Ascending aorta (tissue), 2 donors: Measurements from ENCODE around the gene SKI. TPM values are rescaled to one million over a fixed set of nuclear protein-coding genes. Genes with fewer than 3 reads are reported as not detected.

ENCODE experiments used
- DNase-seq, 2 donors: peaks; one replicate each; pipeline ENCODE4 v3.0.0-alpha.2; 2019; ENCODE audit warnings: low spot score in 2 of 2
- H3K27ac ChIP-seq, 2 donors: fragments of 200-600 bp; sonication (generic); one replicate each; pipeline ENCODE4 v1.5.1; 2016 to 2017; ENCODE audit warnings: mild to moderate bottlenecking in 1 of 2
- H3K27me3 ChIP-seq: fragments of 200-600 bp; sonication (generic); one replicate; pipeline ENCODE4 v1.5.1; 2017
- H3K36me3 ChIP-seq, 2 donors: fragments of 200-600 bp; sonication (generic); one replicate each; pipeline ENCODE4 v1.5.1; 2016
- H3K4me1 ChIP-seq, 2 donors: fragments of 200-600 bp; sonication (generic); one replicate each; pipeline ENCODE4 v1.5.1; 2016 to 2017; ENCODE audit warnings: mild to moderate bottlenecking in 1 of 2
- H3K4me3 ChIP-seq, 2 donors: fragments of 200-600 bp; sonication (generic); one replicate each; pipeline ENCODE4 v1.5.1; 2016 to 2017; ENCODE audit warnings: mild to moderate bottlenecking in 1 of 2
- H3K9me3 ChIP-seq, 2 donors: fragments of 200-600 bp; sonication (generic); one replicate each; pipeline ENCODE4 v1.5.1; 2016
- intact Hi-C: fragments of 100-400 bp; cut with DNase I; formaldehyde crosslinking; loops from one replicate; pipeline ENCODE4 v1.15.1; 2023
- total RNA-seq: library from RNA; depleted of rRNA; stranded (reverse); fragments of >200 nt; gene quantifications from one replicate; pipeline ENCODE4 v1.1.0, GENCODE V29; 2016
- TF ChIP-seq, protein P1 (sequence below), 3 experiments: fragments of 200-600 bp in 2 of 3; fragments of 450-650 bp in 1 of 3; sonication (generic) in 2 of 3; IDR thresholded peaks; one replicate each; pipeline ENCODE4 v1.5.1; 2016 to 2019; ENCODE audit warnings: antibody characterized with exemption in 3 of 3, mild to moderate bottlenecking in 1 of 3, moderate library complexity in 1 of 3

The SKI gene
- total RNA-seq, 1 donor from 2014 or later: 139 TPM

DNA sequence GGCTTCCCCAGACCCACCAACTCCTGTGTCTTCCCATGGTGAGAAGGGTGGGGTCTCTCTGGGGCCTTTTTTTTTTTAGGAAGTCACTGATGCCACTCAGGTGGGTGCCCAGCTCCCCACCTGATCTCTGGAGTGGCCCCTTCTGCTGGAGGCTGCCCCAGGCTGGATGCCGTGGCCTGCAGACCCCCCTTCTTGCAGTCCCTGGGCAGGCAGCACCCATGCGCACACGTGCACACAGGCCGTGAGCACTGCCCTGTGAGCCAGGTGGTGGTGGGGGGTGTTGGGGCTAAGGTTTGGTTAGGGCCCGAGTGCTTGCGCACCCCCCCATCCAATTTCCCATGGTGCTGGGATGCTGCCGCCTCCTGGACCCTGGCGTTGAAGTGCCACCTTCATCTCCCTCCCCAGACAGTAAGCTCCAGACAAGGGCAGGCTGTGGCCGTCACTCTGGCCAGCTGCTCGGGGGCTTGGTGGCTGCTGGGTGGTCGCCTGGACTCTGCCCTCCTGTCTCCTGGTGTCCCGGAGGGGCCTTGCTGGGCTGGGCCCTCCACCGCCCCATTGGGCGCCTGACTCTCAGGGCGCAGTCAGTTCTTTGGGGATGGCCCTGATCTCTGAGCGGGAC is 50.6 kb downstream of the SKI start:
- Histone ChIP-seq H3K9me3 (no peaks in the 10 kb centered on the region), H3K36me3 (peaks cover 3 to 11% of the 10 kb centered on the region in 2 donors), H3K4me1 (peaks cover 34 to 77% of the 10 kb centered on the region in 2 donors), H3K27me3 (no peaks in the 10 kb centered on the region), H3K27ac (peak overlapping the region; percentile 72 to 86), H3K4me3 (peak overlapping the region in 1 of 2 donors; percentile 43)
- intact Hi-C loops: loop anchor here (5.0 kb wide), 1 partner anchor 46 kb away; no protein-coding TSS in a partner anchor
- DNase-seq: no peak
- TF ChIP-seq, protein P1, sequence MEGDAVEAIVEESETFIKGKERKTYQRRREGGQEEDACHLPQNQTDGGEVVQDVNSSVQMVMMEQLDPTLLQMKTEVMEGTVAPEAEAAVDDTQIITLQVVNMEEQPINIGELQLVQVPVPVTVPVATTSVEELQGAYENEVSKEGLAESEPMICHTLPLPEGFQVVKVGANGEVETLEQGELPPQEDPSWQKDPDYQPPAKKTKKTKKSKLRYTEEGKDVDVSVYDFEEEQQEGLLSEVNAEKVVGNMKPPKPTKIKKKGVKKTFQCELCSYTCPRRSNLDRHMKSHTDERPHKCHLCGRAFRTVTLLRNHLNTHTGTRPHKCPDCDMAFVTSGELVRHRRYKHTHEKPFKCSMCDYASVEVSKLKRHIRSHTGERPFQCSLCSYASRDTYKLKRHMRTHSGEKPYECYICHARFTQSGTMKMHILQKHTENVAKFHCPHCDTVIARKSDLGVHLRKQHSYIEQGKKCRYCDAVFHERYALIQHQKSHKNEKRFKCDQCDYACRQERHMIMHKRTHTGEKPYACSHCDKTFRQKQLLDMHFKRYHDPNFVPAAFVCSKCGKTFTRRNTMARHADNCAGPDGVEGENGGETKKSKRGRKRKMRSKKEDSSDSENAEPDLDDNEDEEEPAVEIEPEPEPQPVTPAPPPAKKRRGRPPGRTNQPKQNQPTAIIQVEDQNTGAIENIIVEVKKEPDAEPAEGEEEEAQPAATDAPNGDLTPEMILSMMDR (IDR thresholded peaks at IDR 0.05): no peak

DNA sequence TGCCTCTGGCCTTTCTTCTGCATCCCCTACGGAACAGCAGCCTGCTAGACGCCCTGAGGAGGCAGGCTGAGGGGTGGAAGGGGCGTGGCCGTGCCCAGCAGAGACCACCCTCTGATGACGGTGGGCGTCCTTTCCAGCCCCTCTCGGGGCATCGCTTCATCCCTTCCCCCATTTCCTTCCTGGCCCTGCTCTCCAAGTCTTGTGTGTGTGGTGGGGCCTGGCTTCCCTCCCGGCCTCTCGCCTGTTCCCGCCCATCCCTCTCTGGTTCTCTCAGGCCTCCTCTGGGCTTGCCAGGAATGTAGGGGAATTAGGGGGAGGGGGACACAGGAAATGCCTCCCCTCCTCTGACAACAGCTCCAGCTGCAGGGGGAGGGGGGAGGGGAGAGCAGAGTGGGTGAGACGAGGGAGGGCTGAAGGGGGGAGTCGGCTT is 51.1 kb downstream of the SKI start:
- peaks cover 3 to 11% of the 10 kb centered on the region in 2 donors for H3K36me3 ChIP-seq
- peak overlapping the region in 1 of 2 donors; percentile 43 for H3K4me3 ChIP-seq
- DNase-seq: peak in 1 of 2 donors; percentile 79
- intact Hi-C loops: loop anchor here (5.0 kb wide), 1 partner anchor 47 kb away; no protein-coding TSS in a partner anchor
- no peaks in the 10 kb centered on the region for H3K9me3 ChIP-seq
- TF ChIP-seq, protein P1 (IDR thresholded peaks at IDR 0.05): no peak
- peak overlapping the region; percentile 72 to 86 for H3K27ac ChIP-seq
- H3K27me3 ChIP-seq: no peaks in the 10 kb centered on the region
- H3K4me1 ChIP-seq: peaks cover 31 to 75% of the 10 kb centered on the region in 2 donors

- no peaks in the 10 kb centered on the region for H3K27me3 ChIP-seq
- intact Hi-C loops: loop anchor here (5.0 kb wide), 1 partner anchor 48 kb away; no protein-coding TSS in a partner anchor
- DNase-seq: no peak
Observed at GRCh38 chr1:2279817-2280216, 51.7 kb downstream of the SKI start.

GRCh38 chr1:2282556-2283270 is 54.6 kb downstream of the SKI start:
- Histone ChIP-seq H3K27ac (peak overlapping the region in 1 of 2 donors; percentile 52), H3K4me1 (peaks cover 27 to 57% of the 10 kb centered on the region in 2 donors), H3K36me3 (peaks cover under 1 to 9% of the 10 kb centered on the region in 2 donors), H3K27me3 (no peaks in the 10 kb centered on the region), H3K9me3 (no peaks in the 10 kb centered on the region), H3K4me3 (no peak overlapping the region)
- intact Hi-C loops: no loop called here
- TF ChIP-seq, protein P1 (IDR thresholded peaks at IDR 0.05): no peak
- no peak for DNase-seq

More at GRCh38 chr1:2279817-2280216, 51.7 kb downstream of the SKI start:
- H3K4me1 ChIP-seq: peaks cover 35 to 75% of the 10 kb centered on the region in 2 donors
- H3K36me3 ChIP-seq: peaks cover 3 to 11% of the 10 kb centered on the region in 2 donors
- peak overlapping the region; percentile 72 to 86 for H3K27ac ChIP-seq
- TF ChIP-seq, protein P1 (IDR thresholded peaks at IDR 0.05): no peak
- peak overlapping the region in 1 of 2 donors; percentile 43 for H3K4me3 ChIP-seq
- no peaks in the 10 kb centered on the region for H3K9me3 ChIP-seq

DNA sequence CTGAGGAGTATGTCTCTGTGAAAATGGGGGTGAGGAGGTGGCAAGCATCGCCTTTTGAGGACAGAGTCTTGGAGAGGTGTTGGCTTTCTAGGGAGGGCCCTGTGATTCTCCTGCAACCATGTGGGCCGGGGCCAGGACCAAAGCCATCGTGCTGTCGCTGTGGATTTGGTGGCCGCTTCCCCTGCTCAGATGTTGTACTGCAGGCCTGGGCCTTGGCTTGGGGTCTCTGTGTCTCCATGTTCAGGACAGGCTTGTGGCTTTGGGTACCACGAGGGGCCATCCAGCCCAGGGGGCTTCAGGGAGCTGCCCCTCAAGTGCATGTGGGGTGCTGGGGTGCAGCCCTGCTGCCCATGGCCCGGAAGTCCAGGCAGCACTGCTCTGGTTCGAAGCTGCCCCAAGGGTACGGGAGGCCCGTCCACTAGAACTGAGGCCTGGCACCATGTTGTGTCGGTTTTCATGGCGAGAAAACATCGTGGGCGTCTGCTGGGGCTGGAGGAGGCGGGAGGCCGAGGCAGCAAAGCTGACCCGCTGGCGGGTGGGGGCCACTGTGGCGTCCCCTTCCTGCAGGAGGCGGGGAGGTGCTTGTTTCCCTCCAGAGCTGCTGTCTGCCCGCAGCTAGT is 55.4 kb downstream of the SKI start:
- no peak overlapping the region for H3K4me3 ChIP-seq
- H3K27ac ChIP-seq: peak overlapping the region; percentile 42 to 52
- no peak for DNase-seq
- intact Hi-C loops: no loop called here
- peaks cover 0 to 5% of the 10 kb centered on the region in 2 donors for H3K36me3 ChIP-seq
- TF ChIP-seq, protein P1 (IDR thresholded peaks at IDR 0.05): no peak
- no peaks in the 10 kb centered on the region for H3K9me3 ChIP-seq
- H3K27me3 ChIP-seq: no peaks in the 10 kb centered on the region
- H3K4me1 ChIP-seq: peaks cover 20 to 56% of the 10 kb centered on the region in 2 donors
